NCI-H2196 treated with DMSO at 0.1 percent for 48 hours (cell line): ENCODE results near the gene SHISA5.

Source experiments
- DNase-seq: peaks from one replicate; lab custom pipeline; 2025; ENCODE audit not compliant: unreplicated experiment; lab: John Stamatoyannopoulos, UW

Gene SHISA5

GRCh38 chr3:48418651-48419050 lies 85.3 kb downstream of the SHISA5 start:
- DNase-seq: no peak

DNA sequence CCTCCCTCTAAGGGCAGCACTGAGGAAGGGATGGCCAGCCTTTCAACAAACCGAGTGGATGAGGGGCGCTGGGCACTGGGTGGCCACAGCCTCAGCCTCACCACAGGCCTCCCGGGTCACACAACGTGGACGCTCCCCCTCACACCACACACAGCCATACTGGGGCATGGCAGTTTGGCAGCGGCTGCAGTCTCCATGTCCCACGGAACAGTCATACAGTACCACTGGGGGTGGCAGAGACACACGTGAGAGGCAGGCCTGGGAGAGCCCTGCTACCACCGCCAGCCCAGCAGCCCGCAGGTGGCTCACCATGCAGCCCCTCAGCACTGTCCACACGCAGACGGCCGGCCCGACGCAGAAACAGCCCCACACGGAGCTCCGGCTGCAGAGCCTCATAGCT lies 85.8 kb downstream of the SHISA5 start:
- no peak for DNase-seq
